ENCODE measurements around the gene OR1E2.

- TF ChIP-seq CTCF (IDR thresholded peaks at IDR 0.05 in 8 of 11, conservative IDR thresholded peaks at IDR 0.05 in 3 of 11) (no peak), POLR2AphosphoS5 (IDR thresholded peaks at IDR 0.05) (no peak), POLR2A (IDR thresholded peaks at IDR 0.05) (no peak)
Observed at GRCh38 chr17:3472137-3472536, 38.5 kb upstream of the OR1E2 start.
